ENCODE measurements around the gene DDX41.

DNA sequence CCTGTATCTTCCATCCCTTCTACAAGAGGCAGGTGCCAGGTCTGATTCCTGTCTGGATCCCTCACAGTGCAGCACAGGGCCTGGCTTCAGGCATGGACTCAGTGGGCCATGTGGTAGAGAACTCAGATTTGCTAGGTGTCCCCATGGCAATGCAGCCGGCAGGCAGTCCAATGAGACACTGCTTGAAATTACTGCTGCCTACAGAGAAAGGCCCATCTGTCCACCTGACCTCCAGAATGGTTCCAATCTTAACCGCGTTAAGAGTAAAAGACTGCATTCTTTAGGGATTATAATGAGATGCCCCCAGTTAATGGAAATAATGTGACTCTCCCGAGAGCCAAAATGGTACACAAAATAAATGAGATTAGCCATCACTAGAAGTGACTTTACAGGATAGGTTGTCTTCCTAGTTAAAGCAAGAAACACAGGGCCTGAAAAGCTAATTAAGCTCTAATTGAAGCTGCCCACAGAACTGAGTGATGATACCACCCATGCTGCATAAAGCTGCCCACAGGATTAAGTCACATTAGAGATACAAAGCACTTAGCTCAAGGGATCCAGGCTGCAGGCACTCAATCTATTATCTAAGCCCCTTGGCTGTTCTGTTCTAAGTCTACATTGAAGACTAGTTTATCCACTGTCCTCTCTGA, 26.2 kb upstream of the DDX41 start:
- TF ChIP-seq POLR2A (IDR thresholded peaks at IDR 0.05) (no peak), POLR2AphosphoS5 (IDR thresholded peaks at IDR 0.05) (no peak)
